K562 (cell line): Measurements from ENCODE around the gene MAS1L. TPM values are rescaled to one million over a fixed set of nuclear protein-coding genes. Genes with fewer than 3 reads are reported as not detected.
A peak's percentile ranks its signal among the peaks of the same experiment; 100 is the strongest.

Experiments
- ATAC-seq: fragments of 200-7000 bp; cut with Tn5 transposase; 3 replicates; pipeline ENCODE4 v1.9.1; 2020; ENCODE audit warnings: moderate library complexity
- BruUV-seq: library from RNA; stranded (reverse); fragments of 400-500 nt; replicated peaks from 2 replicates; lab custom pipeline; 2021; lab: Mats Ljungman, UMichigan
- CTCF ChIA-PET: fragments of 300-600 bp; formaldehyde crosslinking; extraction: SDS; loops from one replicate; lab custom pipeline; 2021; ENCODE audit warnings: low intra/inter-chr PET ratio; lab: Yijun Ruan, JAX
- POLR2A ChIA-PET: fragments of 300-600, 350-650 bp; sonication (Branson Sonifier 250); formaldehyde crosslinking; extraction: SDS; loops from one replicate; lab custom pipeline; 2021; ENCODE audit warnings: antibody characterized with exemption, inconsistent platforms; lab: Yijun Ruan, JAX
- DNase-seq, 4 experiments: peaks; one replicate each; pipeline versions ENCODE4 v3.0.0 to v3.0.0-alpha.2; 2011 to 2018; ENCODE audit warnings: low spot score in 3 of 4, mixed read lengths in 3 of 4; ENCODE audit errors: extremely low read depth in 1 of 4
- FAIRE-seq: peaks from 2 replicates; lab custom pipeline; 2011; peaks lifted over from hg19 to GRCh38; lab: Jason Lieb, UNC
- H2AFZ ChIP-seq: 2 replicates; pipeline ENCODE4 v1.6.0; 2011; ENCODE audit warnings: low read depth, low read length, control low read depth, inconsistent platforms
- H3K27ac ChIP-seq: fragments of 200-600 bp; 3 replicates; pipeline ENCODE4 v1.8.0; 2011; ENCODE audit warnings: low read depth, mild to moderate bottlenecking, control low read depth, inconsistent platforms, low read length, moderate library complexity, mixed read lengths; ENCODE audit errors: extremely low read depth
- H3K27me3 ChIP-seq, 2 experiments: fragments of 300-600 bp in 1 of 2; 2 replicates in 1 of 2; 3 replicates in 1 of 2; pipeline versions ENCODE4 v1.6.0 to v1.8.0; 2011; ENCODE audit warnings: inconsistent platforms in 2 of 2, low read length in 2 of 2, mild to moderate bottlenecking in 1 of 2, mixed read lengths in 1 of 2, moderate library complexity in 1 of 2; ENCODE audit not compliant: control insufficient read depth in 2 of 2, insufficient read depth in 2 of 2
- H3K36me3 ChIP-seq: fragments of 300-600 bp; 3 replicates; pipeline ENCODE4 v1.8.0; 2011; ENCODE audit warnings: mild to moderate bottlenecking, low read length, inconsistent platforms; ENCODE audit not compliant: control insufficient read depth, insufficient read depth
- H3K4me1 ChIP-seq, 2 experiments: fragments of 200-600 bp in 1 of 2; replicated peaks in 1 of 2; 2 replicates in 1 of 2; 3 replicates in 1 of 2; pipeline versions ENCODE4 v1.5.1 to v1.8.0; 2011; ENCODE audit warnings: inconsistent platforms in 2 of 2, low read length in 2 of 2, mild to moderate bottlenecking in 1 of 2, mixed read lengths in 1 of 2, moderate library complexity in 1 of 2; ENCODE audit not compliant: control insufficient read depth in 2 of 2, insufficient read depth in 2 of 2
- H3K4me2 ChIP-seq: 2 replicates; pipeline ENCODE4 v1.6.1; 2011; ENCODE audit warnings: low read length, control low read depth, inconsistent platforms, mixed read lengths; ENCODE audit not compliant: insufficient read depth
- H3K4me3 ChIP-seq: fragments of 200-600 bp; sonication (generic), shearing (Covaris generic); 2 replicates; pipeline ENCODE4 v1.5.1; 2016; ENCODE audit warnings: control low read depth, inconsistent platforms
- H3K79me2 ChIP-seq: fragments of 200-600 bp; 3 replicates; pipeline ENCODE4 v1.8.0; 2011; ENCODE audit warnings: low read length, inconsistent platforms; ENCODE audit not compliant: control insufficient read depth, insufficient read depth
- H3K9ac ChIP-seq, 2 experiments: 2 replicates each; pipeline versions ENCODE4 v1.6.0 to v1.6.1; 2011; ENCODE audit warnings: low read depth in 2 of 2, low read length in 2 of 2, control low read depth in 1 of 2, inconsistent platforms in 1 of 2, mild to moderate bottlenecking in 1 of 2, mixed read lengths in 1 of 2; ENCODE audit not compliant: insufficient read depth in 1 of 2
- H3K9me1 ChIP-seq: one replicate; pipeline ENCODE4 v1.6.0; 2011; ENCODE audit warnings: inconsistent platforms, mild to moderate bottlenecking, low read length, moderate library complexity; ENCODE audit not compliant: control insufficient read depth, insufficient read depth
- H3K9me3 ChIP-seq: replicated peaks from 2 replicates; pipeline ENCODE4 v1.5.1; 2011; ENCODE audit warnings: low read depth, low read length, inconsistent platforms; ENCODE audit not compliant: control insufficient read depth, insufficient read depth
- H4K20me1 ChIP-seq: replicated peaks from 2 replicates; pipeline ENCODE4 v1.6.1; 2011; ENCODE audit warnings: low read length, inconsistent platforms, mixed read lengths; ENCODE audit not compliant: control insufficient read depth, insufficient read depth
- ATF4 ChIP-seq: fragments of 450-650 bp; formaldehyde crosslinking; IDR thresholded peaks from 2 replicates; pipeline ENCODE4 v1.4.0; 2022; ENCODE audit warnings: mild to moderate bottlenecking, moderate library complexity
- KLF1 ChIP-seq: fragments of 450-650 bp; IDR thresholded peaks from 2 replicates; pipeline ENCODE4 v1.6.1; 2016; ENCODE audit warnings: missing genetic modification characterization, missing compliant biosample characterization
- NBN ChIP-seq: fragments of 450-650 bp; IDR thresholded peaks from 2 replicates; pipeline ENCODE4 v1.6.1; 2016; ENCODE audit warnings: low read depth, mild to moderate bottlenecking
- ZNF121 ChIP-seq: sonication (generic); formaldehyde crosslinking; conservative IDR thresholded peaks from 2 replicates; pipeline ENCODE4 v1.8.0; 2022; ENCODE audit warnings: missing genetic modification reagents
- ZNF140 ChIP-seq: fragments of 250-450 bp; sonication (Bioruptor Pico); IDR thresholded peaks from 2 replicates; pipeline ENCODE4 v1.8.0; 2021; ENCODE audit warnings: moderate library complexity, mild to moderate bottlenecking, inconsistent platforms
- WGBS: fragments of 100-300 bp; shearing (Covaris generic); methylation state at CpG from one replicate; pipeline ENCODE4 v1.1.6; 2016; ENCODE audit warnings: low coverage, mixed read lengths; ENCODE audit not compliant: insufficient coverage; ENCODE audit errors: missing lambda C conversion rate; 5-methylcytosine and 5-hydroxymethylcytosine counted together
- in situ Hi-C: fragments of 300-500 bp; cut with MboI; formaldehyde crosslinking; loops from 4 replicates; pipeline ENCODE4 v1.15.0; 2018; ENCODE audit warnings: inconsistent platforms, mixed read lengths
- intact Hi-C: fragments of 100-400 bp; cut with micrococcal nuclease; formaldehyde crosslinking; loops from 2 replicates; pipeline ENCODE4 v1.14.2; 2022
- polyA plus RNA-seq, 8 experiments: library from polyadenylated mRNA; depleted of rRNA in 4 of 8; stranded (reverse) in 5 of 8; unstranded in 3 of 8; fragments of >200 nt; fragmentation: Nextera tagmentation in 2 of 8; fragmentation: Illumina TruSeq in 1 of 8; extraction: Ambion mirVana in 2 of 8; extraction: Trizol in 1 of 8; gene quantifications; 2 replicates each; pipeline versions ENCODE4 v1.2.1 to v1.2.3, GENCODE V29; 2011 to 2014; ENCODE audit warnings: inconsistent platforms in 1 of 8, missing spikeins in 1 of 8
- total RNA-seq, 7 experiments: library from RNA; depleted of rRNA in 6 of 7; stranded (reverse); fragments of >200 nt in 6 of 7; fragmentation: Illumina TruSeq in 2 of 7; extraction: Trizol in 2 of 7; gene quantifications; 2 replicates each; pipeline versions ENCODE4 v1.2.1 to v1.2.3, GENCODE V29; 2011 to 2021; ENCODE audit warnings: low replicate concordance in 1 of 7
- TF ChIP-seq, protein P1 (sequence below): fragments of 450-650 bp; IDR thresholded peaks from 2 replicates; pipeline ENCODE4 v1.6.1; 2016

MAS1L gene
- total and polyA plus RNA-seq, 9 of the 15 experiments (the other 6 are each of a cell fraction or from before 2014, with no cell fraction given) = not detected

DNA sequence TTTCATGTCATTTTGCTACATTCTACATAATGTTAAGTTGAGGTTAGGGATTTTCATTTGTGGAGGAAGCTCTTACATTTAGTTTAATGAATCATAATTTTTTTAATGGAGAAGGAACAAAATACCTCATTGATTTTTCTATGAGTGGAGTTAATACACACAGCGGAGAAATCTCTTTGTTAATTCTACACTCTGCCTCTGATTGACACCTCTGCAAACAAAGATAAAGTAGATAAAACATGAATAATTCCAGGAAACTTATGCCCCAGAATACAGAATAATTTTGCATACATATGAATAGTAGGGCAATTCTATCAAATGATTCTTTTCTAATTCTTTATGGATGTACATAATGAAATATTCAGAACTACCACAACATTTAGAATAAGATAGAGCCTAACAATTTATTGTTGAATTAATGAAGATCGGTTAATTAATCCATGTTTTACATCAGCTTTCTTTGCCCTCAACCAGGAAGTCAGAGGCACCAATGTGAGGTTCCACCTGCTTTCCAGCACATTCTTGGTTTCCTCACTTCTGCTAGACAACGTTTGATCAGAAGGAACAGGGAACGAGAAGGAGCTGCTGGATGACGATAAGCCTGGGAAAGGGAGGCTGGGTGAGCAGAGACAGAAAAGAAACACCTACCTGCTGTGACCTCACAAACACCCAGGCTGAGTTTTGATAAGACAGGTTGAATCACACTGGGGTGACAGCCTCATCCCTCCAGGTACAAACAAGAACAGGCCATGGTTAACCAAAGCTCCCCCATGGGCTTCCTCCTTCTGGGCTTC, 26.5 kb downstream of the MAS1L start:
- H3K4me2 ChIP-seq = no peak overlapping the region
- ChIA-PET POLR2A (interaction anchor here (1.1 kb wide), 1 partner anchor 10 kb away, joined by 3 read pairs; no protein-coding TSS in a partner anchor), CTCF (no interaction called here)
- peaks cover 5 to 6% of the 10 kb centered on the region in 2 experiments; a peak in 4 of 5 replicates for H3K27me3 ChIP-seq
- no peaks in the 10 kb centered on the region for H4K20me1 ChIP-seq
- WGBS = 8% methylated on average over 5 of the region's 5 CpGs
- intact Hi-C loops (no loop called here), in situ Hi-C loops (no loop called here)
- no TSS peak for BruUV-seq
- FAIRE-seq (peak; percentile 29), DNase-seq (no peak), ATAC-seq (no peak)
- H3K4me3 ChIP-seq = no peak overlapping the region
- TF ChIP-seq ZNF121 (CRISPR knock-in tag) (no peak), ZNF140 (no peak), ATF4 (CRISPR knock-in tag) (no peak), KLF1 (tag) (no peak), NBN (no peak)
- TF ChIP-seq, protein P1, sequence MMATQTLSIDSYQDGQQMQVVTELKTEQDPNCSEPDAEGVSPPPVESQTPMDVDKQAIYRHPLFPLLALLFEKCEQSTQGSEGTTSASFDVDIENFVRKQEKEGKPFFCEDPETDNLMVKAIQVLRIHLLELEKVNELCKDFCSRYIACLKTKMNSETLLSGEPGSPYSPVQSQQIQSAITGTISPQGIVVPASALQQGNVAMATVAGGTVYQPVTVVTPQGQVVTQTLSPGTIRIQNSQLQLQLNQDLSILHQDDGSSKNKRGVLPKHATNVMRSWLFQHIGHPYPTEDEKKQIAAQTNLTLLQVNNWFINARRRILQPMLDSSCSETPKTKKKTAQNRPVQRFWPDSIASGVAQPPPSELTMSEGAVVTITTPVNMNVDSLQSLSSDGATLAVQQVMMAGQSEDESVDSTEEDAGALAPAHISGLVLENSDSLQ = peak; percentile 49
- no peaks in the 10 kb centered on the region for H3K4me1 ChIP-seq
- no peaks in the 10 kb centered on the region for H3K9me1 ChIP-seq
- no peaks in the 10 kb centered on the region for H3K79me2 ChIP-seq
- H3K27ac ChIP-seq = no peak overlapping the region
- no peak overlapping the region for H2AFZ ChIP-seq
- no peaks in the 10 kb centered on the region for H3K9me3 ChIP-seq
- H3K9ac ChIP-seq = no peak overlapping the region
- no peaks in the 10 kb centered on the region for H3K36me3 ChIP-seq
